ENCODE results near the gene SMIM12.

GRCh38 chr1:34856697-34857096 is 2.9 kb downstream of the SMIM12 start:
- no peak for TF ChIP-seq CTCF (IDR thresholded peaks at IDR 0.05)
- TF ChIP-seq ZFX (IDR thresholded peaks at IDR 0.05; ENCODE audit: borderline replicate concordance): no peak

All from 22Rv1 (cell line).